ENCODE data around the gene MR1. TPM values are rescaled to one million over a fixed set of nuclear protein-coding genes. Genes with fewer than 3 reads are reported as not detected.

Gene MR1
- total and polyA plus RNA-seq, 2 donors from 2014 or later = 15.2 to 29.3 TPM

DNA sequence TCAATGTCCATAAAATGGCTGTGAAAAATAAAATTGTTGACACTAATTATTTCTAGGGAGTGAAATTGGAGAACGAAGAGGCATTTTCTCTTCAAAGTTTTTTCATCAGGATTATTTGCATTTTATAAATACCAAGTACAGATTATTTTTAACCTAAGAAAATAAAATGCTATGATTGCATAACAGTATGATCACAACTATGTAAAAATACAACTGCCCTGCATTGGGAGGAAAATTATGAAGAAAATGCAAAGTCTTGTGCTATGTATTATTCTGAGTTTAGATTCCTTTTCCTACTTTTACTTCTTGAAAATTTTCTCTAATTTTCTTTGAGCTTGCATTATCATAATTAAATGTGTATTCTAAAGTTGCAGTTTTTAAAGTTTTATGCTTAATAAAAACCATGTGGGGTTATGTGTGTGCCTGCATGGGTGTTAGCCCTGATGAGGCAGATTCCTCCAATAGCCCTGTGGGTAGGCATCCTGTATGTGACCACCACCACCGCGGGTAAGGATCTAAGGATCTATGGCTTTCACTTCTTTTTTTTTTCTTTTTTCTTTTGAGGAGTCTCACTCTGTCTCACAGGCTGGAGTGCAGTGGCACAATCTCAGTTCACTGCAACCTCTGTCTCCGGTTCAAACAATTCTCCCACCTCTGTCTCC is 35.8 kb upstream of the MR1 start:
- Histone ChIP-seq H3K9me3 (ENCODE audit: control insufficient read depth in 2 of 3, insufficient read depth in 1 of 3, low read length in 3 of 3) (no peaks in the 10 kb centered on the region), H3K4me1 (ENCODE audit: control insufficient read depth in 2 of 3, insufficient read depth in 2 of 3, low read depth in 1 of 3, low read length in 3 of 3) (no peaks in the 10 kb centered on the region), H3K36me3 (ENCODE audit: control insufficient read depth in 2 of 3, insufficient read depth in 3 of 3, low read length in 3 of 3) (peaks cover 0 to 8% (median 2%) of the 10 kb centered on the region in 3 donors), H3K27me3 (ENCODE audit: control insufficient read depth, insufficient read depth, low read length) (no peaks in the 10 kb centered on the region), H3K4me3 (ENCODE audit: low read length in 3 of 3) (no peak overlapping the region), H3K9ac (ENCODE audit: low read length in 3 of 3) (no peak overlapping the region), H3K27ac (ENCODE audit: low read depth in 2 of 2, low read length in 2 of 2) (no peak overlapping the region)
- intact Hi-C loops (cut with DNase I) = no loop called here
- FAIRE-seq = no peak
- TF ChIP-seq, protein P1, sequence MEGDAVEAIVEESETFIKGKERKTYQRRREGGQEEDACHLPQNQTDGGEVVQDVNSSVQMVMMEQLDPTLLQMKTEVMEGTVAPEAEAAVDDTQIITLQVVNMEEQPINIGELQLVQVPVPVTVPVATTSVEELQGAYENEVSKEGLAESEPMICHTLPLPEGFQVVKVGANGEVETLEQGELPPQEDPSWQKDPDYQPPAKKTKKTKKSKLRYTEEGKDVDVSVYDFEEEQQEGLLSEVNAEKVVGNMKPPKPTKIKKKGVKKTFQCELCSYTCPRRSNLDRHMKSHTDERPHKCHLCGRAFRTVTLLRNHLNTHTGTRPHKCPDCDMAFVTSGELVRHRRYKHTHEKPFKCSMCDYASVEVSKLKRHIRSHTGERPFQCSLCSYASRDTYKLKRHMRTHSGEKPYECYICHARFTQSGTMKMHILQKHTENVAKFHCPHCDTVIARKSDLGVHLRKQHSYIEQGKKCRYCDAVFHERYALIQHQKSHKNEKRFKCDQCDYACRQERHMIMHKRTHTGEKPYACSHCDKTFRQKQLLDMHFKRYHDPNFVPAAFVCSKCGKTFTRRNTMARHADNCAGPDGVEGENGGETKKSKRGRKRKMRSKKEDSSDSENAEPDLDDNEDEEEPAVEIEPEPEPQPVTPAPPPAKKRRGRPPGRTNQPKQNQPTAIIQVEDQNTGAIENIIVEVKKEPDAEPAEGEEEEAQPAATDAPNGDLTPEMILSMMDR (IDR thresholded peaks at IDR 0.05; ENCODE audit: borderline replicate concordance, extremely low read depth, insufficient read depth) = no peak
- no peak for DNase-seq

DNA sequence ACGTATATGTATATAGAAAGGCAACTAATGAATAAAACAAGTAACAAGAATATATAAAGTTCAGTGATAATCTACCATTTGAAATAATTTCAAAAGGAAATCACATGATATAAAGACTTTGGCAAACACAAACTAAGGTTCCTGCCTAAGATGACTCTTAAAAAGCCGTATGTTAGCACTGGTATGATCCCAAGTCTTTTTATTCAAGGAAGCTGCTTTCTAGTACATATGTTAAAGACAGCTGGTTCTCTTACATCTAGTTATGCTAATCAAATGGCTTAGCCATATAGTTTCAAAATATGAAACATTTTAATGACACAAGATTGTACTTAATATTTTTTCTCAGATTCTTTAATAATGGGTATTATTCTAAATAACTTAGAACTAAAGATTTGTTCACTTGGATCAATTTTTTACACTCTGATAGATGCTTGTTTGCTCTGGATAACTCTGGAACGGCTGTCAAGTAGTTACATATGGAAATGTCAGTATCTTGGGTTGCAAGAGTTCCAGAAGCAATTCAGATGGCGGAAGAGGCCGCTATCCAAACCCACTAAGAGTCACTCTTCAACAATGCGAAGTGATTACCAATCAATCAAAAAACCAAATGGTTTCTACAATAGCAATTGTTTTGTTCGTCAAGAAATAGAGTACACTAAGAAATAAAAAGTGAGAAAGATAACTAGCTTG is 32.5 kb upstream of the MR1 start:
- Histone ChIP-seq H3K4me1 (ENCODE audit: control insufficient read depth in 2 of 3, insufficient read depth in 2 of 3, low read depth in 1 of 3, low read length in 3 of 3) (no peaks in the 10 kb centered on the region), H3K36me3 (ENCODE audit: control insufficient read depth in 2 of 3, insufficient read depth in 3 of 3, low read length in 3 of 3) (peaks cover 4 to 18% (median 6%) of the 10 kb centered on the region in 3 donors)

GRCh38 chr1:181002582-181003172 is 31.1 kb upstream of the MR1 start:
- Histone ChIP-seq H3K27ac (ENCODE audit: low read depth in 2 of 2, low read length in 2 of 2) (no peak overlapping the region), H3K36me3 (ENCODE audit: control insufficient read depth in 2 of 3, insufficient read depth in 3 of 3, low read length in 3 of 3) (peaks cover 4 to 18% (median 6%) of the 10 kb centered on the region in 3 donors), H3K27me3 (ENCODE audit: control insufficient read depth, insufficient read depth, low read length) (no peaks in the 10 kb centered on the region), H3K4me3 (ENCODE audit: low read length in 3 of 3) (no peak overlapping the region), H3K9ac (ENCODE audit: low read length in 3 of 3) (no peak overlapping the region), H3K9me3 (ENCODE audit: control insufficient read depth in 2 of 3, insufficient read depth in 1 of 3, low read length in 3 of 3) (no peaks in the 10 kb centered on the region), H3K4me1 (ENCODE audit: control insufficient read depth in 2 of 3, insufficient read depth in 2 of 3, low read depth in 1 of 3, low read length in 3 of 3) (no peaks in the 10 kb centered on the region)
- TF ChIP-seq, protein P1 (IDR thresholded peaks at IDR 0.05; ENCODE audit: borderline replicate concordance, extremely low read depth, insufficient read depth) = no peak
- FAIRE-seq = no peak
- DNase-seq = no peak
- intact Hi-C loops (cut with DNase I) = no loop called here

More for the DNA sequence above, 32.5 kb upstream of the MR1 start:
- Histone ChIP-seq H3K9me3 (ENCODE audit: control insufficient read depth in 2 of 3, insufficient read depth in 1 of 3, low read length in 3 of 3) (no peaks in the 10 kb centered on the region), H3K9ac (ENCODE audit: low read length in 3 of 3) (no peak overlapping the region), H3K4me3 (ENCODE audit: low read length in 3 of 3) (no peak overlapping the region), H3K27me3 (ENCODE audit: control insufficient read depth, insufficient read depth, low read length) (no peaks in the 10 kb centered on the region), H3K27ac (ENCODE audit: low read depth in 2 of 2, low read length in 2 of 2) (no peak overlapping the region)
- no peak for DNase-seq
- no peak for FAIRE-seq
- TF ChIP-seq, protein P1 (IDR thresholded peaks at IDR 0.05; ENCODE audit: borderline replicate concordance, extremely low read depth, insufficient read depth) = no peak
- intact Hi-C loops (cut with DNase I) = no loop called here
